Mesodermal cell (in vitro differentiated cells): ENCODE data around the gene CCDC81.

Experiments
- H3K27ac ChIP-seq: 2 replicates; pipeline ENCODE4 v1.7.0; 2013; ENCODE audit warnings: mild to moderate bottlenecking, low read depth, low read length, moderate library complexity; ENCODE audit not compliant: severe bottlenecking
- H3K36me3 ChIP-seq: 2 replicates; pipeline ENCODE4 v1.7.1; 2013; ENCODE audit warnings: mild to moderate bottlenecking, low read length, moderate library complexity; ENCODE audit not compliant: control insufficient read depth, insufficient read depth
- H3K4me1 ChIP-seq: one replicate; pipeline ENCODE4 v1.7.1; 2013; ENCODE audit warnings: mild to moderate bottlenecking, low read length; ENCODE audit not compliant: insufficient read depth, control insufficient read depth, poor library complexity, severe bottlenecking
- H3K4me3 ChIP-seq: 2 replicates; pipeline ENCODE4 v1.7.0; 2013; ENCODE audit warnings: low read length, control low read depth, mild to moderate bottlenecking; ENCODE audit not compliant: insufficient read depth, poor library complexity, severe bottlenecking; ENCODE audit errors: extremely low read depth
- H3K9me3 ChIP-seq: 2 replicates; pipeline ENCODE4 v1.7.1; 2013; ENCODE audit warnings: mild to moderate bottlenecking, low read length, moderate library complexity; ENCODE audit not compliant: control insufficient read depth
- WGBS, 2 experiments: methylation state at CpG; one replicate each; pipeline ENCODE4 v1.1.5; 2013; ENCODE audit warnings: missing lambda C conversion rate in 2 of 2; ENCODE audit not compliant: insufficient coverage in 2 of 2; 5-methylcytosine and 5-hydroxymethylcytosine counted together

The CCDC81 gene

GRCh38 chr11:86463955-86464354, 89.3 kb downstream of the CCDC81 start:
- WGBS, 2 experiments: 97% methylated on average over 4 to 5 of the region's 5 CpGs
- no peak overlapping the region for H3K4me3 ChIP-seq
- peaks cover 16% of the 10 kb centered on the region for H3K4me1 ChIP-seq
- H3K27ac ChIP-seq: no peak overlapping the region
- H3K9me3 ChIP-seq: no peaks in the 10 kb centered on the region
- H3K36me3 ChIP-seq: peaks cover 3% of the 10 kb centered on the region

GRCh38 chr11:86464509-86465221, 90.0 kb downstream of the CCDC81 start:
- no peaks in the 10 kb centered on the region for H3K9me3 ChIP-seq
- 91 to 97% methylated on average over 3 to 4 of the region's 5 CpGs for WGBS, 2 experiments
- no peak overlapping the region for H3K4me3 ChIP-seq
- peaks cover 18% of the 10 kb centered on the region for H3K4me1 ChIP-seq
- H3K36me3 ChIP-seq: peaks cover 3% of the 10 kb centered on the region
- H3K27ac ChIP-seq: no peak overlapping the region

- Histone ChIP-seq H3K36me3 (peaks cover 3% of the 10 kb centered on the region), H3K9me3 (no peaks in the 10 kb centered on the region), H3K27ac (no peak overlapping the region), H3K4me1 (peaks cover 19% of the 10 kb centered on the region), H3K4me3 (no peak overlapping the region)
- WGBS, 2 experiments: no CpG with 5 or more reads among the region's 1 CpG
These were observed 93.5 kb downstream of the CCDC81 start for GRCh38 chr11:86468169-86468568.

GRCh38 chr11:86469491-86470388, 95.1 kb downstream of the CCDC81 start:
- H3K36me3 ChIP-seq: peaks cover 3% of the 10 kb centered on the region
- WGBS, 2 experiments: 83 to 96% methylated on average over 4 of the region's 5 CpGs
- peaks cover 29% of the 10 kb centered on the region for H3K4me1 ChIP-seq
- no peak overlapping the region for H3K27ac ChIP-seq
- H3K9me3 ChIP-seq: peaks cover 6% of the 10 kb centered on the region
- no peak overlapping the region for H3K4me3 ChIP-seq
